A549 (cell line): ENCODE data around the gene CSE1L.
"Not testable (repeated sequence)": the region's sequence is repeated elsewhere in the genome, so short reads cannot be mapped to it uniquely, and the experiment has no call there.

Experiments used
- BHLHE40 ChIP-seq: IDR thresholded peaks from 2 replicates; pipeline ENCODE4 v1.6.1; 2012; ENCODE audit warnings: low read depth, low read length, inconsistent platforms
- CTCF ChIP-seq: fragments of >200 bp; sonication (Bioruptor Twin); formaldehyde crosslinking; IDR thresholded peaks from 3 replicates; pipeline ENCODE4 v1.5.1; 2016
- E2F6 ChIP-seq: IDR thresholded peaks from 2 replicates; pipeline ENCODE4 v1.6.1; 2012; ENCODE audit warnings: low read depth, borderline replicate concordance
- KDM1A ChIP-seq: fragments of 200-600 bp; sonication (generic); IDR thresholded peaks from 2 replicates; pipeline ENCODE4 v1.6.1; 2016; ENCODE audit warnings: low read depth, mild to moderate bottlenecking
- MAFK ChIP-seq: fragments of 450-650 bp; IDR thresholded peaks from 2 replicates; pipeline ENCODE4 v1.6.1; 2014; ENCODE audit not compliant: partially characterized antibody
- NFE2L2 ChIP-seq: fragments of 150-350 bp; conservative IDR thresholded peaks from 2 replicates; pipeline ENCODE4 v1.6.1; 2014; ENCODE audit warnings: low read length
- POLR2A ChIP-seq: IDR thresholded peaks from 2 replicates; pipeline ENCODE4 v1.6.1; 2012; ENCODE audit warnings: mild to moderate bottlenecking, low read length
- RCOR1 ChIP-seq: fragments of 150-350 bp; IDR thresholded peaks from 2 replicates; pipeline ENCODE4 v1.6.1; 2014; ENCODE audit warnings: antibody characterized with exemption, low read length, low read depth

GRCh38 chr20:49104979-49105547 lies 59.0 kb downstream of the CSE1L start:
- not testable (repeated sequence) for TF ChIP-seq POLR2A, NFE2L2, CTCF, KDM1A, E2F6, RCOR1, BHLHE40, MAFK
